Hepatocyte (in vitro differentiated cells): ENCODE results near the gene UVSSA. TPM values are rescaled to one million over a fixed set of nuclear protein-coding genes. Genes with fewer than 3 reads are reported as not detected.

ENCODE experiments used
- DNase-seq: peaks from one replicate; pipeline ENCODE4 v3.0.0-alpha.2; 2016; ENCODE audit warnings: low spot score
- H2AFZ ChIP-seq: fragments of 200-600 bp; sonication (generic); 2 replicates; pipeline ENCODE4 v1.6.0; 2016; ENCODE audit warnings: antibody characterized with exemption, mild to moderate bottlenecking
- H3K27ac ChIP-seq: fragments of 200-600 bp; sonication (generic); 2 replicates; pipeline ENCODE4 v1.5.1; 2016; ENCODE audit warnings: mild to moderate bottlenecking
- H3K27me3 ChIP-seq: fragments of 200-600 bp; sonication (generic); 2 replicates; pipeline ENCODE4 v1.6.1; 2016
- H3K36me3 ChIP-seq: fragments of 200-600 bp; sonication (generic); replicated peaks from 2 replicates; pipeline ENCODE4 v1.5.1; 2016; ENCODE audit warnings: low read depth; ENCODE audit not compliant: insufficient read depth
- H3K4me1 ChIP-seq: fragments of 200-600 bp; sonication (generic); 2 replicates; pipeline ENCODE4 v1.5.1; 2016; ENCODE audit warnings: mild to moderate bottlenecking, moderate library complexity; ENCODE audit not compliant: insufficient read depth
- H3K4me2 ChIP-seq: fragments of 200-600 bp; sonication (generic); 2 replicates; pipeline ENCODE4 v1.6.0; 2016
- H3K4me3 ChIP-seq: fragments of 200-600 bp; sonication (generic); 2 replicates; pipeline ENCODE4 v1.5.1; 2016; ENCODE audit warnings: mild to moderate bottlenecking
- H3K79me2 ChIP-seq: fragments of 200-600 bp; sonication (generic); 2 replicates; pipeline ENCODE4 v1.6.0; 2017; ENCODE audit warnings: mild to moderate bottlenecking
- H3K9me2 ChIP-seq: fragments of 200-600 bp; sonication (generic); replicated peaks from 2 replicates; pipeline ENCODE4 v1.6.0; 2017; ENCODE audit warnings: mild to moderate bottlenecking; ENCODE audit not compliant: insufficient read depth
- H3K9me3 ChIP-seq: fragments of 200-600 bp; sonication (generic); 2 replicates; pipeline ENCODE4 v1.5.1; 2016; ENCODE audit warnings: low read depth, mild to moderate bottlenecking
- H4K20me1 ChIP-seq: fragments of 200-600 bp; sonication (generic); 2 replicates; pipeline ENCODE4 v1.6.0; 2016; ENCODE audit warnings: mild to moderate bottlenecking; ENCODE audit not compliant: insufficient read depth, poor library complexity, severe bottlenecking
- EZH2 ChIP-seq: fragments of 200-600 bp; sonication (generic); IDR thresholded peaks from 2 replicates; pipeline ENCODE4 v1.6.1; 2016; ENCODE audit warnings: antibody characterized with exemption, mild to moderate bottlenecking, borderline replicate concordance
- EZH2phosphoT487 ChIP-seq: fragments of 200-600 bp; sonication (generic); IDR thresholded peaks from one replicate; pipeline ENCODE4 v1.6.1; 2018; ENCODE audit warnings: antibody characterized with exemption, mild to moderate bottlenecking, low read depth, moderate library complexity; ENCODE audit not compliant: unreplicated experiment, severe bottlenecking
- WGBS: methylation state at CpG from one replicate; pipeline ENCODE4 v1.1.6; 2016; ENCODE audit warnings: low lambda C conversion rate; ENCODE audit errors: missing lambda C conversion rate; 5-methylcytosine and 5-hydroxymethylcytosine counted together
- polyA plus RNA-seq: library from polyadenylated mRNA; unstranded; fragments of >200 nt; fragmentation: Nextera tagmentation; extraction: Ambion mirVana; gene quantifications from 2 replicates; pipeline ENCODE4 v1.2.1, GENCODE V29; 2016
- total RNA-seq: library from RNA; depleted of rRNA; stranded (reverse); fragments of >200 nt; gene quantifications from 2 replicates; pipeline ENCODE4 v1.2.3, GENCODE V29; 2014
- TF ChIP-seq, protein P1 (sequence below): fragments of 200-600 bp; sonication (generic); IDR thresholded peaks from 2 replicates; pipeline ENCODE4 v1.5.1; 2016; ENCODE audit warnings: antibody characterized with exemption, mild to moderate bottlenecking; ENCODE audit not compliant: poor library complexity

Gene UVSSA
- total and polyA plus RNA-seq, 2 experiments from 2014 or later = 10.6 to 11.0 TPM

DNA sequence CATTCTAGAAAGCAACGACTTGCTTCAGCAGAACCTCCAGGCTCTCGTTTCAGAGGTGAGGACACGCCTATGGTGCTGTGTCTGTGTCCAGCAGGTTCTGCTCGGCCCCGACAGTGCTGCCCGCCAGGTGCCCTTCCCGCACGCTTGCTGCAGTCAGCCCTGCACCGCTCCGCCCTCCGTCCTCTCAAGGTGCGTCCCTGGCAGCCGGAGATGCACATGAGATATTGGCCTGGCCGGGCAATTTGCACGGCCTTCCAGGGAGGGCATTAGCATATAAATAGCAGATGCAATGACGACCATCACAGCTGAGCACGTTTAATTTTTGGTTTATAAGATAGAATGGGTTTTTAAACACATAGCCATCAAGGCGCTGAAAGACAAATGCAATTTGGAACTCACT lies 14.4 kb downstream of the UVSSA start:
- H3K4me1 ChIP-seq = no peaks in the 10 kb centered on the region
- no peak overlapping the region for H3K27ac ChIP-seq
- H4K20me1 ChIP-seq = no peaks in the 10 kb centered on the region
- no peak overlapping the region for H3K4me2 ChIP-seq
- H3K79me2 ChIP-seq = no peaks in the 10 kb centered on the region
- no peaks in the 10 kb centered on the region for H3K27me3 ChIP-seq
- no peak for DNase-seq
- no peak overlapping the region for H3K4me3 ChIP-seq
- no peak overlapping the region for H2AFZ ChIP-seq
- H3K36me3 ChIP-seq = no peaks in the 10 kb centered on the region
- TF ChIP-seq EZH2 (no peak), EZH2phosphoT487 (no peak)
- TF ChIP-seq, protein P1, sequence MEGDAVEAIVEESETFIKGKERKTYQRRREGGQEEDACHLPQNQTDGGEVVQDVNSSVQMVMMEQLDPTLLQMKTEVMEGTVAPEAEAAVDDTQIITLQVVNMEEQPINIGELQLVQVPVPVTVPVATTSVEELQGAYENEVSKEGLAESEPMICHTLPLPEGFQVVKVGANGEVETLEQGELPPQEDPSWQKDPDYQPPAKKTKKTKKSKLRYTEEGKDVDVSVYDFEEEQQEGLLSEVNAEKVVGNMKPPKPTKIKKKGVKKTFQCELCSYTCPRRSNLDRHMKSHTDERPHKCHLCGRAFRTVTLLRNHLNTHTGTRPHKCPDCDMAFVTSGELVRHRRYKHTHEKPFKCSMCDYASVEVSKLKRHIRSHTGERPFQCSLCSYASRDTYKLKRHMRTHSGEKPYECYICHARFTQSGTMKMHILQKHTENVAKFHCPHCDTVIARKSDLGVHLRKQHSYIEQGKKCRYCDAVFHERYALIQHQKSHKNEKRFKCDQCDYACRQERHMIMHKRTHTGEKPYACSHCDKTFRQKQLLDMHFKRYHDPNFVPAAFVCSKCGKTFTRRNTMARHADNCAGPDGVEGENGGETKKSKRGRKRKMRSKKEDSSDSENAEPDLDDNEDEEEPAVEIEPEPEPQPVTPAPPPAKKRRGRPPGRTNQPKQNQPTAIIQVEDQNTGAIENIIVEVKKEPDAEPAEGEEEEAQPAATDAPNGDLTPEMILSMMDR = no peak
- WGBS = 88% methylated on average over 18 of the region's 18 CpGs
- H3K9me3 ChIP-seq = no peaks in the 10 kb centered on the region
- no peaks in the 10 kb centered on the region for H3K9me2 ChIP-seq

DNA sequence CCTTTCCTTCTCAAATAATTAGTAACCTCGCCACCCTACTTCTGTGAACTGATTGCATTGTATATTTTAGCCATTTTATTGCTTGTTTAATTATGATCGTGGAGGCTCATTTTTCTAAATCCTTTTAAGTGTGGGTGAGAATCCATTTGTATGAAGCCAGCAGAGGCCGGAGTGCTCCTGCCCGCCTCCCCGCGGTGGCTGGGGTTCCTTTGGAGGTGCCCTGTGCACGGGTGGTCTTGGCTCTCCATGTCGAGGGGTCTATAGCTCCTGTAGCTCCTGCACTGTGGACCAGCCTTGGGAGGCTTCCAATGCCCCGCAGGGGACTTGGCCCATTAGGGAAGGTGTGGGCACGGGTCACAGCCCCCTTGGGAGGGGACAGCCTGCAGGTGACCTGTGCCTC lies 15.0 kb downstream of the UVSSA start:
- no peak for DNase-seq
- Histone ChIP-seq H3K27ac (no peak overlapping the region), H3K36me3 (no peaks in the 10 kb centered on the region), H3K4me1 (no peaks in the 10 kb centered on the region), H2AFZ (no peak overlapping the region), H3K4me2 (no peak overlapping the region), H3K9me2 (no peaks in the 10 kb centered on the region), H3K4me3 (no peak overlapping the region), H4K20me1 (no peaks in the 10 kb centered on the region), H3K79me2 (no peaks in the 10 kb centered on the region), H3K27me3 (no peaks in the 10 kb centered on the region), H3K9me3 (no peaks in the 10 kb centered on the region)
- TF ChIP-seq, protein P1 = no peak
- no peak for TF ChIP-seq EZH2phosphoT487
- no peak for TF ChIP-seq EZH2
- 90% methylated on average over 10 of the region's 10 CpGs for WGBS

DNA sequence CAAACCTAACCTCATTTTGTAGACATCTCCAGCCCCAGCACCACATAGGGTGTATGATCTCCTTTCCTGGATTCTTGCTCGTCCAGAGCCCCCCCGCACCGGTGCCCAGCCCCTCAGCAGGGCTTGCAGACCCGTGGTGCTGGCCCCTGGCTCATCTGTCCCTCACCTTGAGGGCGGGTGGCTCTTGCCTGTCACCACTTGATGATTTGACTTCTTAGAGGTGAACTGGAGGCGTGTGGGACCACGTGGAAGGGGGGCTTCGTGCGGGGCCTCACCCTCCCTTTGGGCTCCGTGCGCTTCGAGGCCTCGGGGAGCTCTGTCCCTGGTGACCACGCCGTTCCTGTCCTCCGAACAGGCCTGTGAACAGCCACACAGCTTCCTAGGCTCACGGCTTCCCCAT lies 15.5 kb downstream of the UVSSA start:
- Histone ChIP-seq H3K4me1 (no peaks in the 10 kb centered on the region), H3K9me2 (no peaks in the 10 kb centered on the region), H3K4me2 (no peak overlapping the region), H3K36me3 (no peaks in the 10 kb centered on the region), H3K79me2 (no peaks in the 10 kb centered on the region), H3K27ac (no peak overlapping the region), H3K4me3 (no peak overlapping the region), H3K27me3 (no peaks in the 10 kb centered on the region), H3K9me3 (no peaks in the 10 kb centered on the region), H4K20me1 (no peaks in the 10 kb centered on the region), H2AFZ (no peak overlapping the region)
- WGBS = 95% methylated on average over 17 of the region's 17 CpGs
- DNase-seq = no peak
- TF ChIP-seq EZH2phosphoT487 = no peak
- TF ChIP-seq EZH2 = no peak
- TF ChIP-seq, protein P1 = no peak

DNA sequence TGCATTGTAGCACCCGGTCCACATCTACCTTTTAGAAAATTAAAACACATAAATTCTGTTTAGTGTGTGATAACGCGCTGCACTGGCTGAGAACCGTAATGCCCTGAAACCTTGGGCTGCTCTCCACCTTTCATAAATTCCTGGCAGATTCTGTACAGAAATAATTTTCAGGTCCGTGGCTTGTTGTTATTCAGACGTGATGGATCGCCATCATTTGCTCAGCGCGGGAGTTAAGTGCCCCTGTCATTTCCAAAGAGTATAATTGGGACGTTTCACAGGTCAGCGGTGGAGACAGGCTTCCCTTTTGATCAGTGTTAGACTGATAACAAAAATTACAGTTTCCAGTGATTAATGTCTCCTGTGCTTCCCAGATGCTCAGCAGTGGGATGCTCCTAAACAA lies 16.5 kb downstream of the UVSSA start:
- Histone ChIP-seq H3K27me3 (no peaks in the 10 kb centered on the region), H2AFZ (no peak overlapping the region), H4K20me1 (no peaks in the 10 kb centered on the region), H3K36me3 (no peaks in the 10 kb centered on the region), H3K79me2 (no peaks in the 10 kb centered on the region), H3K4me2 (no peak overlapping the region), H3K9me3 (no peaks in the 10 kb centered on the region), H3K27ac (no peak overlapping the region), H3K4me1 (no peaks in the 10 kb centered on the region), H3K9me2 (no peaks in the 10 kb centered on the region), H3K4me3 (no peak overlapping the region)
- 88% methylated on average over 11 of the region's 11 CpGs for WGBS
- no peak for DNase-seq
- TF ChIP-seq EZH2phosphoT487 (no peak), EZH2 (no peak)
- TF ChIP-seq, protein P1 = no peak
